AG09309 (cell line): ENCODE results near the gene COL24A1.

Experiments
- DNase-seq: peaks from one replicate; pipeline ENCODE4 v3.0.0-alpha.2; 2010; ENCODE audit warnings: low read depth
- H3K4me3 ChIP-seq: 2 replicates; pipeline ENCODE4 v1.5.1; 2011; ENCODE audit warnings: mild to moderate bottlenecking, low read depth, low read length, moderate library complexity; ENCODE audit not compliant: control insufficient read depth
- CTCF ChIP-seq: IDR thresholded peaks from 2 replicates; pipeline ENCODE4 v1.5.1; 2011; ENCODE audit warnings: mild to moderate bottlenecking, low read depth, low read length, inconsistent platforms; ENCODE audit not compliant: insufficient read depth, control insufficient read depth; ENCODE audit errors: missing control alignments

The COL24A1 gene

GRCh38 chr1:85952460-85952859 lies 204.1 kb downstream of the COL24A1 start:
- DNase-seq, result no peak
- no peak overlapping the region for H3K4me3 ChIP-seq
- TF ChIP-seq CTCF, result no peak

GRCh38 chr1:85947186-85947585 lies 209.4 kb downstream of the COL24A1 start:
- no peak for TF ChIP-seq CTCF
- DNase-seq, result no peak
- H3K4me3 ChIP-seq, result no peak overlapping the region

GRCh38 chr1:85943945-85944344 lies 212.6 kb downstream of the COL24A1 start:
- TF ChIP-seq CTCF, result no peak
- no peak overlapping the region for H3K4me3 ChIP-seq
- no peak for DNase-seq

GRCh38 chr1:85943526-85943925 lies 213.0 kb downstream of the COL24A1 start:
- no peak for DNase-seq
- TF ChIP-seq CTCF, result no peak
- no peak overlapping the region for H3K4me3 ChIP-seq

- no peak overlapping the region for H3K4me3 ChIP-seq
- no peak for TF ChIP-seq CTCF
- DNase-seq, result peak; percentile 55
These were observed 215.8 kb downstream of the COL24A1 start for GRCh38 chr1:85940656-85941306.

- no peak overlapping the region for H3K4me3 ChIP-seq
- DNase-seq, result no peak
- no peak for TF ChIP-seq CTCF
These were observed 217.7 kb downstream of the COL24A1 start for GRCh38 chr1:85938829-85939228.
